Mesendoderm (in vitro differentiated cells): Measurements from ENCODE around the gene PNMA8B.
A peak's percentile ranks its signal among the peaks of the same experiment; 100 is the strongest.

Experiments used
- DNase-seq: peaks from one replicate; pipeline ENCODE4 v3.0.0; 2013
- H2AK5ac ChIP-seq: 2 replicates; pipeline ENCODE4 v1.6.1; 2013; ENCODE audit warnings: low read length, inconsistent platforms
- H2BK120ac ChIP-seq: 2 replicates; pipeline ENCODE4 v1.6.1; 2013; ENCODE audit warnings: low read depth, mild to moderate bottlenecking, low read length, moderate library complexity, mixed read lengths
- H2BK15ac ChIP-seq: replicated peaks from 2 replicates; pipeline ENCODE4 v1.6.1; 2013; ENCODE audit warnings: low read depth, mild to moderate bottlenecking, moderate library complexity
- H2BK5ac ChIP-seq: 2 replicates; pipeline ENCODE4 v1.6.1; 2013; ENCODE audit warnings: low read length, inconsistent platforms
- H3K18ac ChIP-seq: 2 replicates; pipeline ENCODE4 v1.6.1; 2013; ENCODE audit warnings: mild to moderate bottlenecking, low read length, mixed read lengths
- H3K23ac ChIP-seq: one replicate; pipeline ENCODE4 v1.6.1; 2013; ENCODE audit warnings: low read length
- H3K27ac ChIP-seq: 2 replicates; pipeline ENCODE4 v1.5.1; 2013; ENCODE audit warnings: low read depth, mild to moderate bottlenecking, inconsistent platforms, low read length, moderate library complexity
- H3K27me3 ChIP-seq: 2 replicates; pipeline ENCODE4 v1.6.1; 2013; ENCODE audit warnings: low read length, control low read depth, mild to moderate bottlenecking, inconsistent platforms; ENCODE audit not compliant: insufficient read depth, poor library complexity
- H3K36me3 ChIP-seq: 2 replicates; pipeline ENCODE4 v1.6.1; 2013; ENCODE audit warnings: low read length, inconsistent platforms; ENCODE audit not compliant: control insufficient read depth, insufficient read depth
- H3K4ac ChIP-seq: one replicate; pipeline ENCODE4 v1.6.1; 2013; ENCODE audit warnings: low read depth, mild to moderate bottlenecking, low read length, moderate library complexity
- H3K4me1 ChIP-seq: 2 replicates; pipeline ENCODE4 v1.6.1; 2013; ENCODE audit warnings: low read depth, low read length, inconsistent platforms; ENCODE audit not compliant: control insufficient read depth
- H3K4me2 ChIP-seq: 2 replicates; pipeline ENCODE4 v1.6.1; 2013; ENCODE audit warnings: low read length
- H3K4me3 ChIP-seq: 2 replicates; pipeline ENCODE4 v1.5.1; 2013; ENCODE audit warnings: mild to moderate bottlenecking, low read length
- H3K56ac ChIP-seq: one replicate; pipeline ENCODE4 v1.6.1; 2013; ENCODE audit warnings: low read length
- H3K79me1 ChIP-seq: 2 replicates; pipeline ENCODE4 v1.6.1; 2013; ENCODE audit warnings: low read length, inconsistent platforms
- H3K79me2 ChIP-seq: 2 replicates; pipeline ENCODE4 v1.6.1; 2013; ENCODE audit warnings: mild to moderate bottlenecking, low read length; ENCODE audit not compliant: control insufficient read depth, insufficient read depth
- H3K9ac ChIP-seq: 2 replicates; pipeline ENCODE4 v1.6.1; 2013; ENCODE audit warnings: low read length, inconsistent platforms
- H4K5ac ChIP-seq: one replicate; pipeline ENCODE4 v1.6.1; 2013; ENCODE audit warnings: low read length
- H4K8ac ChIP-seq: one replicate; pipeline ENCODE4 v1.6.1; 2013; ENCODE audit warnings: low read depth, mild to moderate bottlenecking, control low read depth, low read length, moderate library complexity
- WGBS: extraction: QIAGEN DNeasy Blood & Tissue Kit; methylation state at CpG from one replicate; pipeline ENCODE4 v1.1.7; 2013; ENCODE audit warnings: low lambda C conversion rate, missing lambda C conversion rate; ENCODE audit not compliant: insufficient coverage; ENCODE audit errors: extremely low coverage; 5-methylcytosine and 5-hydroxymethylcytosine counted together

The PNMA8B gene

DNA sequence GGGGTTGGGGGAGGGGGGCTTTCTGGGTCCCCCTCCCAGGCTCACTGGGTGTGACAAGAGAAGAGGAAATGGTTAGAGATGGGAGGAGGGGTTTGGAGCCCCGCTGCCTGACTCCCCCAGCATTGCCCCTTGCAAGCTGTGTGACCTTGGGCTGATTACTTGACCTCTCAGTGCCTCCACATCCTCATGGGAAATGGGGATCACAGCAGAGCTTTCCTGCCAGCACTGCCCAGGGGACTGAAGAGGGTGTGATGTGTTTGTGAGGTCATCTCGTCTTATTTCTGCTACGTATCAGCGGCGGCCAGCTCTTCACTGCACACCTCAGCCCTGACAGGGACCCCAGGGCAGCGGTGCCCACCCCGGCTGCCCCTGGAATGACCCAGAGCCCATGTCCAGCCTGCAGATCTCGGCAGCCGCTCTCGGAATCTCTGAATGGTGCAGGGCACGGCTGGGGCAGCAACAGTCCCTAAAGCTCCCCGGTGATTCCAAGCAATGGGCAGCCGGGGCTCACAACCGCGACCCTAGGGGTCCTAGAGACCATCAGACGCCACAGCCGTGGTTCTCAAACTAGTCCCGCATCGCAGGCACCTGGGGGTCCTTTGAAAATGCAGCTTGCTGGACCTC is 8.4 kb downstream of the PNMA8B start:
- Histone ChIP-seq H3K4ac (no peak overlapping the region), H2BK15ac (no peak overlapping the region), H3K36me3 (no peaks in the 10 kb centered on the region), H3K27me3 (peaks cover 25% of the 10 kb centered on the region), H3K4me1 (no peaks in the 10 kb centered on the region), H3K27ac (no peak overlapping the region), H3K56ac (peak overlapping the region; percentile 62), H3K9ac (peak overlapping the region; percentile 47), H3K18ac (no peak overlapping the region), H3K4me3 (no peak overlapping the region), H2AK5ac (no peak overlapping the region), H3K4me2 (peak overlapping the region; percentile 54), H2BK120ac (no peak overlapping the region), H3K79me1 (no peaks in the 10 kb centered on the region), H3K79me2 (no peaks in the 10 kb centered on the region), H4K5ac (no peak overlapping the region), H3K23ac (no peak overlapping the region), H4K8ac (no peak overlapping the region), H2BK5ac (no peak overlapping the region)
- no CpG with 5 or more reads among the region's 19 CpGs for WGBS
- no peak for DNase-seq

DNA sequence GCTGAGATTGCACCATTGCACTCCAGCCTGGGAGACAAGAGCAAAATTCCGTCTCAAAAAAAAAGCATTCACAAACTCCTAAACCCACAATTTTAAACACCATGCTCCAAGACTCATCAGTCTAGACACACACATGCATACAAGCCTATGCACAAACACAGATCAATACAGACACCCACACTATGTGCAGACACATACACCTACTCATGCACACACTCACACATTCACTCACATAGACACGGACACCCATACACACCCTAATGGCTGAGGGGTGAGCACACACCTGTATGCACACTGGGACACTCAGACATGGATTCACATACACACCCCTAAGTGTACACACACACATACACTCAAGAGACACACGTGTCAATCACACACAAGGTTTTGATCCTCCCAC is 9.3 kb downstream of the PNMA8B start:
- WGBS, result no CpG with 5 or more reads among the region's 3 CpGs

DNA sequence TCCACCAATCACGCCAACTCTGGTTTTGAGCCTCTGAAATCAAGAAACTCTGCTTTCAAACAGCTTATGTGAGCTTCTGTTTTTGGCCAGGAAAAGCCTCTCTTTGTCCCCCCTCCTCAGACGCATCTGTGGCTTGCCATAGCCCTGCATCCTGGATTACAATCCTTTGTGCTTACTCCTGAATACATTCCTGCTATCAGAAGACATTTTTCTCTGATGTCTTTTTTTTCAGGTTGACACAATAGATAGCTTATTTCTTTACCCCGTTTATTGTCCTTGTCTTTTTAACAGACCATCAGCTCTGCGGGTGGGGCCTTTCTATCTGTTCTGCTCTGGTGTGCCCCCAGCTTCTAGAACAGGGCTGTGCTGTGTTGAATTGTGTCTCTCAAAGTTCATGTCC is 11.0 kb downstream of the PNMA8B start:
- no peak overlapping the region for H2BK5ac ChIP-seq
- H3K56ac ChIP-seq, result no peak overlapping the region
- H3K4me2 ChIP-seq, result no peak overlapping the region
- H3K4ac ChIP-seq, result no peak overlapping the region
- H3K18ac ChIP-seq, result no peak overlapping the region
- no peaks in the 10 kb centered on the region for H3K79me1 ChIP-seq
- no peaks in the 10 kb centered on the region for H3K36me3 ChIP-seq
- H2BK120ac ChIP-seq, result no peak overlapping the region
- no peak overlapping the region for H2BK15ac ChIP-seq
- peaks cover 8% of the 10 kb centered on the region for H3K27me3 ChIP-seq
- no peak overlapping the region for H3K9ac ChIP-seq
- no CpG with 5 or more reads among the region's 4 CpGs for WGBS
- no peaks in the 10 kb centered on the region for H3K79me2 ChIP-seq
- H4K5ac ChIP-seq, result no peak overlapping the region
- no peak overlapping the region for H3K23ac ChIP-seq
- no peak overlapping the region for H3K4me3 ChIP-seq
- H3K4me1 ChIP-seq, result no peaks in the 10 kb centered on the region
- no peak for DNase-seq
- no peak overlapping the region for H2AK5ac ChIP-seq
- H3K27ac ChIP-seq, result no peak overlapping the region
- H4K8ac ChIP-seq, result no peak overlapping the region

More for the DNA sequence above, 9.3 kb downstream of the PNMA8B start:
- Histone ChIP-seq H3K27ac (no peak overlapping the region), H3K23ac (no peak overlapping the region), H2AK5ac (no peak overlapping the region), H3K4me3 (no peak overlapping the region), H2BK15ac (no peak overlapping the region), H3K4me2 (no peak overlapping the region), H3K27me3 (peaks cover 18% of the 10 kb centered on the region), H3K79me2 (no peaks in the 10 kb centered on the region), H3K56ac (no peak overlapping the region), H3K9ac (no peak overlapping the region), H3K79me1 (no peaks in the 10 kb centered on the region), H3K18ac (no peak overlapping the region), H2BK5ac (no peak overlapping the region), H4K5ac (no peak overlapping the region), H3K4ac (no peak overlapping the region), H3K36me3 (no peaks in the 10 kb centered on the region), H4K8ac (no peak overlapping the region), H2BK120ac (no peak overlapping the region), H3K4me1 (no peaks in the 10 kb centered on the region)
- no peak for DNase-seq

DNA sequence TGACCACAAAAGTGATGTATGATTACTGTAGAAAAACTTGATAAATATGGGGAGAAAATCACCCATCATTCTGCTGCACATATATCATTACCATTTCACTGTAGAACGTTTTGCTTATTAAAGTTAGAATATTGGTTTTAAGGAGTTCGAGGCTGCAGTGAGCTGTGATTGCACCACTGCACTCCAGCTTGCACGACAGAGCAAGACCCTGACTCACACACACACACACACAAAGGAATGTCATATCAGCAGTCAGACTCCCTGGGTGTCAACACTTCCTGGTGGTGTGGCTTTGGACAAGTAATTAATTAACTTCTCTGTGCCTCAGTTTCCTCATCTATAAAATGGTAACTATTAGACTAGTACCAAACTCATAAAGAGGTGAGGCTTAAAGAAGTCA is 13.0 kb downstream of the PNMA8B start:
- Histone ChIP-seq H2BK15ac (no peak overlapping the region), H2BK5ac (no peak overlapping the region), H3K36me3 (no peaks in the 10 kb centered on the region), H3K27me3 (no peaks in the 10 kb centered on the region), H3K9ac (no peak overlapping the region), H3K56ac (no peak overlapping the region), H3K79me2 (no peaks in the 10 kb centered on the region), H3K18ac (no peak overlapping the region), H3K23ac (no peak overlapping the region), H3K4me1 (no peaks in the 10 kb centered on the region), H3K4me2 (no peak overlapping the region), H2BK120ac (no peak overlapping the region), H3K79me1 (no peaks in the 10 kb centered on the region), H3K4ac (no peak overlapping the region), H2AK5ac (no peak overlapping the region), H3K27ac (no peak overlapping the region), H4K8ac (no peak overlapping the region), H3K4me3 (no peak overlapping the region), H4K5ac (no peak overlapping the region)
- DNase-seq, result no peak
- no CpG with 5 or more reads among the region's 3 CpGs for WGBS

DNA sequence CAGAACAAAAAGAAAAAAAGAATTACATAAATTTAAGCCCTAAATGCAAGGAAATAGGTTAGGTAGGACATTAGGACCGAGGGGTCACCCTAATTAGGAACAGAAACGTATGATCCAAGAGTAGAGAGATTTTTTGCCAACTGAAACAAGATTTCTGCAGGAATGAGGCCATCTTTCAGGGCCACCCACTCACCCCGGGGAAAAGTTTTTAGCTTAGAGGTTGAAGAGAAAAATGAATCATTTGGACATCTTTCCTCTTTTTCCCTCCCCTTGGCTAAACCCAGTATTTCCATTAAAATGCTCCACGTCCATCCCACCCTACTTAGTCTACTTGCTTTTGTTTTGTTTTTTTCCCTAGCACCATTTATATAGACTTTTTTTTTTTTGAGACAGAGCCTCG is 13.7 kb downstream of the PNMA8B start:
- Histone ChIP-seq H4K5ac (no peak overlapping the region), H3K56ac (no peak overlapping the region), H3K79me1 (no peaks in the 10 kb centered on the region), H3K23ac (no peak overlapping the region), H3K36me3 (no peaks in the 10 kb centered on the region), H2BK15ac (no peak overlapping the region), H3K4ac (no peak overlapping the region), H3K4me3 (no peak overlapping the region), H3K18ac (no peak overlapping the region), H3K4me1 (no peaks in the 10 kb centered on the region), H3K27me3 (no peaks in the 10 kb centered on the region), H4K8ac (no peak overlapping the region), H3K79me2 (no peaks in the 10 kb centered on the region), H2AK5ac (no peak overlapping the region), H2BK120ac (no peak overlapping the region), H3K9ac (no peak overlapping the region), H2BK5ac (no peak overlapping the region), H3K27ac (no peak overlapping the region), H3K4me2 (no peak overlapping the region)
- no peak for DNase-seq
- no CpG with 5 or more reads among the region's 5 CpGs for WGBS

DNA sequence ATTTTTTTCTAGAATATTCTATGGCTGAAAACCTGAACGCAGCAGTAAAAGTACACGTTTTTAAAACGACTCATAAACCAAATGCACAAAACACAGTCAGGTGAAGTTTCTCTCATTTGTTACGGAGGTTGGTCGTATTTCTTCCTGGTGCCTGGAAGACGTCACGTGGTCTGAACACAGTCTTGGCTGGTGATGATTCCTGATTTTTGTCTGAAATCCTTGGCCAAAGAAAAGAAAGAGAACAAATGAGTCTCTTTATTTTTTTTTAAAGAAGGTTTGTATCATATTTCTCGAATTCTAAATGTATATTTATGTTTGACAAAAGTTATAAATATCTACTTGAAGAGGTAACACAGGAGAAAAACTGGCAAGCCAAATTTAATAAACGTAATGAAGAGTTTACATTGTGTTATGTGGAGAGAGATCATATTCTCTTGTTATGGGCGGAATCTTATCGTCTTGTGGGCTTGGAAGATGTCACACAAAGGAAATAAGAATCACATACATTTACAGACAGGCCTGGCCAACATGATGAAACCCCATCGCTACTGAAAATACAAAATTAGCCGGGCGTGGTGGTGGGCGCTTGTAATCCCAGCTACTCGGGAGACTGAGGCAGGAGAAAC is 14.3 kb downstream of the PNMA8B start:
- no peak overlapping the region for H2BK120ac ChIP-seq
- H2AK5ac ChIP-seq, result no peak overlapping the region
- H3K27ac ChIP-seq, result no peak overlapping the region
- no peak overlapping the region for H2BK5ac ChIP-seq
- H3K18ac ChIP-seq, result no peak overlapping the region
- no peaks in the 10 kb centered on the region for H3K36me3 ChIP-seq
- H3K4me1 ChIP-seq, result no peaks in the 10 kb centered on the region
- H3K4me2 ChIP-seq, result no peak overlapping the region
- no peak overlapping the region for H3K4ac ChIP-seq
- H3K9ac ChIP-seq, result no peak overlapping the region
- H3K23ac ChIP-seq, result no peak overlapping the region
- H3K27me3 ChIP-seq, result no peaks in the 10 kb centered on the region
- no peak overlapping the region for H4K8ac ChIP-seq
- no CpG with 5 or more reads among the region's 16 CpGs for WGBS
- no peak overlapping the region for H3K4me3 ChIP-seq
- no peak for DNase-seq
- no peak overlapping the region for H3K56ac ChIP-seq
- H4K5ac ChIP-seq, result no peak overlapping the region
- H3K79me1 ChIP-seq, result no peaks in the 10 kb centered on the region
- no peaks in the 10 kb centered on the region for H3K79me2 ChIP-seq
- no peak overlapping the region for H2BK15ac ChIP-seq
